Endothelial cell (in vitro differentiated cells): ENCODE results near the gene NKD1. TPM values are rescaled to one million over a fixed set of nuclear protein-coding genes. Genes with fewer than 3 reads are reported as not detected.

ENCODE experiments used
- DNase-seq: peaks from one replicate; pipeline ENCODE4 v3.0.0; 2021; ENCODE audit warnings: low spot score
- H3K27ac Mint-ChIP-seq: one replicate; pipeline ENCODE4 v1.8.0; 2021; ENCODE audit warnings: mixed read lengths, inconsistent platforms; ENCODE audit not compliant: unreplicated experiment
- H3K27me3 Mint-ChIP-seq: one replicate; pipeline ENCODE4 v1.8.0; 2021; ENCODE audit warnings: mild to moderate bottlenecking, moderate library complexity, mixed read lengths, inconsistent platforms; ENCODE audit not compliant: unreplicated experiment
- H3K36me3 Mint-ChIP-seq: one replicate; pipeline ENCODE4 v1.8.0; 2021; ENCODE audit warnings: mild to moderate bottlenecking, low read depth, mixed read lengths, inconsistent platforms; ENCODE audit not compliant: unreplicated experiment
- H3K4me1 Mint-ChIP-seq: one replicate; pipeline ENCODE4 v1.8.0; 2021; ENCODE audit warnings: mild to moderate bottlenecking, mixed read lengths, inconsistent platforms; ENCODE audit not compliant: unreplicated experiment
- H3K4me3 Mint-ChIP-seq: one replicate; pipeline ENCODE4 v1.8.0; 2021; ENCODE audit warnings: mild to moderate bottlenecking, mixed read lengths, inconsistent platforms; ENCODE audit not compliant: unreplicated experiment
- H3K9me3 Mint-ChIP-seq: one replicate; pipeline ENCODE4 v1.8.0; 2021; ENCODE audit warnings: mixed read lengths, inconsistent platforms; ENCODE audit not compliant: unreplicated experiment
- CTCF ChIP-seq: fragments of 200-600 bp; sonication (generic); IDR thresholded peaks from one replicate; pipeline ENCODE4 v1.5.0; 2021; ENCODE audit warnings: antibody characterized with exemption; ENCODE audit not compliant: unreplicated experiment
- total RNA-seq: library from RNA; stranded (reverse); fragmentation: NEBNext Ultra II Directional; extraction: Animal tissue kit (Norgen Biotek cat#: 25700); gene quantifications from one replicate; pipeline ENCODE4 v1.2.1, GENCODE V29; 2021; ENCODE audit not compliant: unreplicated experiment

NKD1 gene
- total RNA-seq, 1 donor from 2014 or later = 2.4 TPM

GRCh38 chr16:50644729-50645128 is 96.5 kb downstream of the NKD1 start:
- H3K27ac Mint-ChIP-seq = no peak overlapping the region
- no peak overlapping the region for H3K4me3 Mint-ChIP-seq
- TF ChIP-seq CTCF = no peak
- H3K27me3 Mint-ChIP-seq = peaks cover 6% of the 10 kb centered on the region
- H3K4me1 Mint-ChIP-seq = peaks cover 5% of the 10 kb centered on the region
- no peak for DNase-seq
- no peaks in the 10 kb centered on the region for H3K36me3 Mint-ChIP-seq
- no peaks in the 10 kb centered on the region for H3K9me3 Mint-ChIP-seq

- Mint-ChIP-seq H3K4me1 (peaks cover 5% of the 10 kb centered on the region), H3K9me3 (no peaks in the 10 kb centered on the region), H3K36me3 (no peaks in the 10 kb centered on the region), H3K27ac (no peak overlapping the region), H3K27me3 (peaks cover 6% of the 10 kb centered on the region), H3K4me3 (no peak overlapping the region)
- DNase-seq = no peak
- no peak for TF ChIP-seq CTCF
These were observed 97.5 kb downstream of the NKD1 start for GRCh38 chr16:50645563-50646220.

- Mint-ChIP-seq H3K27ac (no peak overlapping the region), H3K9me3 (no peaks in the 10 kb centered on the region), H3K27me3 (peaks cover 6% of the 10 kb centered on the region), H3K4me1 (peaks cover 5% of the 10 kb centered on the region), H3K4me3 (no peak overlapping the region), H3K36me3 (no peaks in the 10 kb centered on the region)
- no peak for TF ChIP-seq CTCF
- no peak for DNase-seq
These were observed 98.1 kb downstream of the NKD1 start for GRCh38 chr16:50646345-50646744.

- TF ChIP-seq CTCF = no peak
- no peaks in the 10 kb centered on the region for H3K4me1 Mint-ChIP-seq
- no peak overlapping the region for H3K4me3 Mint-ChIP-seq
- H3K27me3 Mint-ChIP-seq = peaks cover 5% of the 10 kb centered on the region
- H3K27ac Mint-ChIP-seq = no peak overlapping the region
- H3K9me3 Mint-ChIP-seq = no peaks in the 10 kb centered on the region
- DNase-seq = no peak
- no peaks in the 10 kb centered on the region for H3K36me3 Mint-ChIP-seq
These were observed 103.7 kb downstream of the NKD1 start for GRCh38 chr16:50651835-50652438.

GRCh38 chr16:50652836-50653425 is 104.7 kb downstream of the NKD1 start:
- Mint-ChIP-seq H3K27me3 (peaks cover 5% of the 10 kb centered on the region), H3K4me3 (no peak overlapping the region), H3K36me3 (no peaks in the 10 kb centered on the region), H3K27ac (no peak overlapping the region), H3K4me1 (no peaks in the 10 kb centered on the region), H3K9me3 (no peaks in the 10 kb centered on the region)
- no peak for TF ChIP-seq CTCF
- no peak for DNase-seq
